Measurements from ENCODE around the gene ZNRD2. TPM values are rescaled to one million over a fixed set of nuclear protein-coding genes. Genes with fewer than 3 reads are reported as not detected.

ZNRD2 gene
- total RNA-seq, 1 donor, result 16.8 TPM

- Histone ChIP-seq H3K9me3 (ENCODE audit: low read depth, low read length) (no peaks in the 10 kb centered on the region), H3K27me3 (ENCODE audit: insufficient read depth, low read length) (no peaks in the 10 kb centered on the region)
These were observed 24.9 kb downstream of the ZNRD2 start for GRCh38 chr11:65595131-65595530.

GRCh38 chr11:65595543-65596281 is 25.4 kb downstream of the ZNRD2 start, which contains the start of gene KCNK7:
KCNK7 (minus strand) TSS chr11:65595800; CDS start chr11:65595772, 28 bp downstream.
- H3K27me3 ChIP-seq (ENCODE audit: insufficient read depth, low read length), result no peaks in the 10 kb centered on the region
- peaks cover 15% of the 10 kb centered on the region for H3K4me1 ChIP-seq (ENCODE audit: insufficient read depth, low read length)
- no peaks in the 10 kb centered on the region for H3K9me3 ChIP-seq (ENCODE audit: low read depth, low read length)
- no peak within 1 kb of the TSS for H3K4me3 ChIP-seq (ENCODE audit: low read length)

More at GRCh38 chr11:65595131-65595530, 24.9 kb downstream of the ZNRD2 start:
- Histone ChIP-seq H3K4me3 (ENCODE audit: low read length) (no peak overlapping the region), H3K4me1 (ENCODE audit: insufficient read depth, low read length) (peaks cover 15% of the 10 kb centered on the region)

GRCh38 chr11:65596520-65596919 is 26.2 kb downstream of the ZNRD2 start:
- Histone ChIP-seq H3K9me3 (ENCODE audit: low read depth, low read length) (no peaks in the 10 kb centered on the region), H3K4me3 (ENCODE audit: low read length) (no peak overlapping the region), H3K27me3 (ENCODE audit: insufficient read depth, low read length) (no peaks in the 10 kb centered on the region), H3K4me1 (ENCODE audit: insufficient read depth, low read length) (peaks cover 15% of the 10 kb centered on the region)

- Histone ChIP-seq H3K9me3 (ENCODE audit: low read depth, low read length) (no peaks in the 10 kb centered on the region), H3K27me3 (ENCODE audit: insufficient read depth, low read length) (no peaks in the 10 kb centered on the region), H3K4me3 (ENCODE audit: low read length) (no peak overlapping the region), H3K4me1 (ENCODE audit: insufficient read depth, low read length) (peaks cover 18% of the 10 kb centered on the region)
These were observed 28.0 kb downstream of the ZNRD2 start for GRCh38 chr11:65598258-65598699.

- H3K27me3 ChIP-seq (ENCODE audit: insufficient read depth, low read length), result no peaks in the 10 kb centered on the region
- H3K9me3 ChIP-seq (ENCODE audit: low read depth, low read length), result no peaks in the 10 kb centered on the region
- H3K4me1 ChIP-seq (ENCODE audit: insufficient read depth, low read length), result peaks cover 19% of the 10 kb centered on the region
- no peak overlapping the region for H3K4me3 ChIP-seq (ENCODE audit: low read length)
These were observed 29.1 kb downstream of the ZNRD2 start for GRCh38 chr11:65599216-65599954.

- Histone ChIP-seq H3K4me3 (ENCODE audit: low read length) (no peak overlapping the region), H3K9me3 (ENCODE audit: low read depth, low read length) (no peaks in the 10 kb centered on the region), H3K4me1 (ENCODE audit: insufficient read depth, low read length) (peaks cover 16% of the 10 kb centered on the region), H3K27me3 (ENCODE audit: insufficient read depth, low read length) (no peaks in the 10 kb centered on the region)
These were observed 29.6 kb downstream of the ZNRD2 start for GRCh38 chr11:65599955-65600246.

- no peaks in the 10 kb centered on the region for H3K27me3 ChIP-seq (ENCODE audit: insufficient read depth, low read length)
- no peaks in the 10 kb centered on the region for H3K9me3 ChIP-seq (ENCODE audit: low read depth, low read length)
- no peak overlapping the region for H3K4me3 ChIP-seq (ENCODE audit: low read length)
These were observed 34.0 kb downstream of the ZNRD2 start for GRCh38 chr11:65604258-65604657.

GRCh38 chr11:65606876-65607613 is 36.8 kb downstream of the ZNRD2 start:
- H3K9me3 ChIP-seq (ENCODE audit: low read depth, low read length), result no peaks in the 10 kb centered on the region
- peaks cover 34% of the 10 kb centered on the region for H3K4me1 ChIP-seq (ENCODE audit: insufficient read depth, low read length)
- H3K4me3 ChIP-seq (ENCODE audit: low read length), result no peak overlapping the region
- H3K27me3 ChIP-seq (ENCODE audit: insufficient read depth, low read length), result no peaks in the 10 kb centered on the region

More at GRCh38 chr11:65604258-65604657, 34.0 kb downstream of the ZNRD2 start:
- peaks cover 6% of the 10 kb centered on the region for H3K4me1 ChIP-seq (ENCODE audit: insufficient read depth, low read length)

GRCh38 chr11:65607614-65608426 is 37.5 kb downstream of the ZNRD2 start:
- Histone ChIP-seq H3K27me3 (ENCODE audit: insufficient read depth, low read length) (no peaks in the 10 kb centered on the region), H3K4me1 (ENCODE audit: insufficient read depth, low read length) (peaks cover 41% of the 10 kb centered on the region), H3K9me3 (ENCODE audit: low read depth, low read length) (no peaks in the 10 kb centered on the region), H3K4me3 (ENCODE audit: low read length) (no peak overlapping the region)

- H3K27me3 ChIP-seq (ENCODE audit: insufficient read depth, low read length), result no peaks in the 10 kb centered on the region
- peaks cover 42% of the 10 kb centered on the region for H3K4me1 ChIP-seq (ENCODE audit: insufficient read depth, low read length)
- H3K4me3 ChIP-seq (ENCODE audit: low read length), result no peak overlapping the region
- H3K9me3 ChIP-seq (ENCODE audit: low read depth, low read length), result no peaks in the 10 kb centered on the region
These were observed 39.0 kb downstream of the ZNRD2 start for GRCh38 chr11:65609229-65609628.

- Histone ChIP-seq H3K27me3 (ENCODE audit: insufficient read depth, low read length) (no peaks in the 10 kb centered on the region), H3K9me3 (ENCODE audit: low read depth, low read length) (no peaks in the 10 kb centered on the region), H3K4me3 (ENCODE audit: low read length) (no peak overlapping the region), H3K4me1 (ENCODE audit: insufficient read depth, low read length) (peaks cover 42% of the 10 kb centered on the region)
These were observed 39.4 kb downstream of the ZNRD2 start for GRCh38 chr11:65609665-65610064.

- H3K27me3 ChIP-seq (ENCODE audit: insufficient read depth, low read length), result no peaks in the 10 kb centered on the region
- H3K9me3 ChIP-seq (ENCODE audit: low read depth, low read length), result no peaks in the 10 kb centered on the region
- H3K4me3 ChIP-seq (ENCODE audit: low read length), result peak overlapping the region; percentile 92
- H3K4me1 ChIP-seq (ENCODE audit: insufficient read depth, low read length), result peaks cover 45% of the 10 kb centered on the region
These were observed 40.1 kb downstream of the ZNRD2 start for GRCh38 chr11:65610404-65610803.

- peak overlapping the region; percentile 92 for H3K4me3 ChIP-seq (ENCODE audit: low read length)
- peaks cover 46% of the 10 kb centered on the region for H3K4me1 ChIP-seq (ENCODE audit: insufficient read depth, low read length)
- no peaks in the 10 kb centered on the region for H3K27me3 ChIP-seq (ENCODE audit: insufficient read depth, low read length)
- H3K9me3 ChIP-seq (ENCODE audit: low read depth, low read length), result no peaks in the 10 kb centered on the region
These were observed 40.9 kb downstream of the ZNRD2 start for GRCh38 chr11:65611028-65611757.

All from mononuclear cell (primary cell).